IgD-negative memory B cell (primary cell): ENCODE results near the gene WNT8B. TPM values are rescaled to one million over a fixed set of nuclear protein-coding genes. Genes with fewer than 3 reads are reported as not detected.
A peak's percentile ranks its signal among the peaks of the same experiment; 100 is the strongest.

Experiments
- H3K27ac Mint-ChIP-seq, 3 donors: one replicate each; pipeline ENCODE4 v1.8.0; 2020 to 2022; ENCODE audit warnings: mild to moderate bottlenecking in 3 of 3, mixed read lengths in 3 of 3, moderate library complexity in 1 of 3
- H3K27me3 Mint-ChIP-seq: one replicate; pipeline ENCODE4 v1.8.0; 2021; ENCODE audit warnings: mixed read lengths
- H3K36me3 Mint-ChIP-seq: one replicate; pipeline ENCODE4 v1.8.0; 2020; ENCODE audit warnings: mild to moderate bottlenecking, mixed read lengths
- H3K4me1 Mint-ChIP-seq, 3 donors: one replicate each; pipeline ENCODE4 v1.8.0; 2020 to 2022; ENCODE audit warnings: mixed read lengths in 3 of 3, mild to moderate bottlenecking in 1 of 3
- H3K4me3 Mint-ChIP-seq, 4 donors: one replicate each; pipeline ENCODE4 v1.8.0; 2020 to 2022; ENCODE audit warnings: mild to moderate bottlenecking in 4 of 4, mixed read lengths in 4 of 4, moderate library complexity in 3 of 4
- H3K9me3 Mint-ChIP-seq, 3 donors: one replicate each; pipeline ENCODE4 v1.8.0; 2020 to 2021; ENCODE audit warnings: mixed read lengths in 3 of 3, mild to moderate bottlenecking in 1 of 3
- polyA plus RNA-seq: library from polyadenylated mRNA; unstranded; fragments of 300-500 nt; fragmentation: Illumina TruSeq; gene quantifications from one replicate; pipeline ENCODE4 v1.2.3, GENCODE V29; 2021

Gene WNT8B
- polyA plus RNA-seq, 1 donor from 2014 or later = not detected

GRCh38 chr10:100519311-100520051 lies 56.7 kb downstream of the WNT8B start, which contains the start of gene SEC31B:
Gene SEC31B, minus strand, starts transcription at chr10:100519861. Its CDS starts 2,909 bp downstream, at chr10:100516952.
- Mint-ChIP-seq H3K9me3 (no peaks in the 10 kb centered on the region), H3K27ac (no peak within 1 kb of the TSS), H3K4me3 (no peak within 1 kb of the TSS), H3K4me1 (peaks cover 2 to 8% (median 7%) of the 10 kb centered on the region in 3 donors), H3K27me3 (peaks cover 13% of the 10 kb centered on the region), H3K36me3 (peaks cover 3% of the 10 kb centered on the region)

GRCh38 chr10:100520811-100521210 lies 58.0 kb downstream of the WNT8B start:
- Mint-ChIP-seq H3K9me3 (no peaks in the 10 kb centered on the region), H3K36me3 (peaks cover 3% of the 10 kb centered on the region), H3K27ac (no peak overlapping the region), H3K4me1 (peaks cover 2 to 8% (median 7%) of the 10 kb centered on the region in 3 donors), H3K27me3 (peaks cover 13% of the 10 kb centered on the region), H3K4me3 (no peak overlapping the region)

- H3K27me3 Mint-ChIP-seq = peaks cover 13% of the 10 kb centered on the region
- H3K4me1 Mint-ChIP-seq = peaks cover 2 to 10% (median 8%) of the 10 kb centered on the region in 3 donors
- H3K4me3 Mint-ChIP-seq = no peak overlapping the region
- no peaks in the 10 kb centered on the region for H3K9me3 Mint-ChIP-seq
- no peaks in the 10 kb centered on the region for H3K36me3 Mint-ChIP-seq
- peak overlapping the region in 1 of 3 donors; percentile 28 for H3K27ac Mint-ChIP-seq
Measured at GRCh38 chr10:100522107-100522801, 59.4 kb downstream of the WNT8B start.

GRCh38 chr10:100522945-100523344 lies 60.1 kb downstream of the WNT8B start:
- Mint-ChIP-seq H3K36me3 (no peaks in the 10 kb centered on the region), H3K4me3 (no peak overlapping the region), H3K4me1 (peaks cover 2 to 10% (median 8%) of the 10 kb centered on the region in 3 donors), H3K27me3 (peaks cover 13% of the 10 kb centered on the region), H3K9me3 (no peaks in the 10 kb centered on the region), H3K27ac (no peak overlapping the region)

GRCh38 chr10:100524206-100524605 lies 61.4 kb downstream of the WNT8B start:
- Mint-ChIP-seq H3K4me1 (peaks cover 6 to 14% (median 9%) of the 10 kb centered on the region in 3 donors), H3K36me3 (no peaks in the 10 kb centered on the region), H3K27ac (peak overlapping the region in 1 of 3 donors; percentile 53), H3K9me3 (no peaks in the 10 kb centered on the region), H3K27me3 (peaks cover 7% of the 10 kb centered on the region), H3K4me3 (no peak overlapping the region)

GRCh38 chr10:100524638-100525037 lies 61.8 kb downstream of the WNT8B start:
- Mint-ChIP-seq H3K9me3 (no peaks in the 10 kb centered on the region), H3K36me3 (no peaks in the 10 kb centered on the region), H3K27ac (peak overlapping the region in 1 of 3 donors; percentile 53), H3K4me3 (no peak overlapping the region), H3K4me1 (peaks cover 10 to 14% (median 10%) of the 10 kb centered on the region in 3 donors), H3K27me3 (peaks cover 6% of the 10 kb centered on the region)

- Mint-ChIP-seq H3K36me3 (no peaks in the 10 kb centered on the region), H3K4me3 (peak overlapping the region; percentile 96 to 100 (median 100)), H3K9me3 (no peaks in the 10 kb centered on the region), H3K4me1 (peaks cover 19 to 24% (median 19%) of the 10 kb centered on the region in 3 donors), H3K27me3 (no peaks in the 10 kb centered on the region), H3K27ac (peak overlapping the region; percentile 69 to 98 (median 97))
Measured at GRCh38 chr10:100528123-100528886, 65.5 kb downstream of the WNT8B start.

GRCh38 chr10:100528921-100529474 lies 66.2 kb downstream of the WNT8B start:
- Mint-ChIP-seq H3K36me3 (no peaks in the 10 kb centered on the region), H3K9me3 (no peaks in the 10 kb centered on the region), H3K4me3 (peak overlapping the region; percentile 96 to 100 (median 100)), H3K27ac (peak overlapping the region; percentile 69 to 98 (median 97)), H3K4me1 (peaks cover 19 to 24% (median 19%) of the 10 kb centered on the region in 3 donors), H3K27me3 (no peaks in the 10 kb centered on the region)

GRCh38 chr10:100529475-100530298 lies 66.9 kb downstream of the WNT8B start, which contains the start of gene NDUFB8:
Gene NDUFB8, minus strand, starts transcription at chr10:100529871. Its CDS starts 20 bp downstream, at chr10:100529851.
- Mint-ChIP-seq H3K4me3 (peak within 1 kb of the TSS; percentile 96 to 100 (median 100)), H3K27ac (peak within 1 kb of the TSS; percentile 69 to 98 (median 97)), H3K36me3 (no peaks in the 10 kb centered on the region), H3K4me1 (peaks cover 19 to 24% (median 19%) of the 10 kb centered on the region in 3 donors), H3K27me3 (no peaks in the 10 kb centered on the region), H3K9me3 (no peaks in the 10 kb centered on the region)

- peaks cover 19 to 27% (median 27%) of the 10 kb centered on the region in 3 donors for H3K4me1 Mint-ChIP-seq
- H3K9me3 Mint-ChIP-seq = no peaks in the 10 kb centered on the region
- H3K27me3 Mint-ChIP-seq = no peaks in the 10 kb centered on the region
- H3K27ac Mint-ChIP-seq = no peak overlapping the region
- H3K36me3 Mint-ChIP-seq = no peaks in the 10 kb centered on the region
- H3K4me3 Mint-ChIP-seq = peak overlapping the region in 2 of 4 donors; percentile 1 to 70
Measured at GRCh38 chr10:100531761-100532160, 69.0 kb downstream of the WNT8B start.

Other genes starting within 250 kb of the WNT8B start
- 7.6 TPM for gene CHUK, start 233.4 kb upstream of the WNT8B start, polyA plus RNA-seq
- gene CWF19L1, start 195.4 kb upstream of the WNT8B start, polyA plus RNA-seq = 26.7 TPM
- 103 TPM for gene BLOC1S2, start 176.3 kb upstream of the WNT8B start, polyA plus RNA-seq
- gene PKD2L1, start 132.8 kb upstream of the WNT8B start, polyA plus RNA-seq = not detected
- 2.2 TPM for gene SCD, start 115.8 kb upstream of the WNT8B start, polyA plus RNA-seq
- 0.13 TPM for gene SEC31B, start 56.9 kb downstream of the WNT8B start, polyA plus RNA-seq
- 353 TPM for gene NDUFB8, start 66.9 kb downstream of the WNT8B start, polyA plus RNA-seq
- 26.7 TPM for gene HIF1AN, start 72.9 kb downstream of the WNT8B start, polyA plus RNA-seq